NCI-H128 (cell line): ENCODE measurements around the gene PUDP.
A peak's percentile ranks its signal among the peaks of the same experiment; 100 is the strongest.
"Not testable (repeated sequence)": the region's sequence is repeated elsewhere in the genome, so short reads cannot be mapped to it uniquely, and the experiment has no call there.

Experiments
- DNase-seq: peaks from one replicate; lab custom pipeline; 2025; ENCODE audit not compliant: unreplicated experiment; lab: John Stamatoyannopoulos, UW

The PUDP gene

GRCh38 chrX:7147978-7148854, at the start of gene PUDP:
PUDP (minus strand) TSS chrX:7148153; CDS start chrX:7148113, 40 bp downstream.
- peak; percentile 65 for DNase-seq

GRCh38 chrX:7194606-7195005, 46.7 kb upstream of the PUDP start:
- no peak for DNase-seq

- no peak for DNase-seq
These were observed 44.9 kb upstream of the PUDP start for GRCh38 chrX:7192871-7193270.

GRCh38 chrX:7191681-7192110, 43.7 kb upstream of the PUDP start:
- DNase-seq = no peak

- no peak for DNase-seq
These were observed 42.2 kb upstream of the PUDP start for GRCh38 chrX:7190157-7190556.

- DNase-seq = no peak
These were observed 40.7 kb upstream of the PUDP start for GRCh38 chrX:7188672-7189071.

GRCh38 chrX:7184816-7185215, 36.9 kb upstream of the PUDP start:
- no peak for DNase-seq

GRCh38 chrX:7179446-7179845, 31.5 kb upstream of the PUDP start:
- DNase-seq = no peak

GRCh38 chrX:7178859-7179258, 30.9 kb upstream of the PUDP start:
- DNase-seq = not testable (repeated sequence)

GRCh38 chrX:7170898-7171297, 22.9 kb upstream of the PUDP start:
- DNase-seq = no peak

- DNase-seq = no peak
These were observed 21.7 kb upstream of the PUDP start for GRCh38 chrX:7169627-7170026.

- DNase-seq = no peak
These were observed 20.4 kb upstream of the PUDP start for GRCh38 chrX:7168371-7168770.

GRCh38 chrX:7164174-7164573, 16.2 kb upstream of the PUDP start:
- no peak for DNase-seq

GRCh38 chrX:7163146-7163677, 15.3 kb upstream of the PUDP start:
- no peak for DNase-seq

GRCh38 chrX:7159149-7159861, 11.4 kb upstream of the PUDP start:
- no peak for DNase-seq

- no peak for DNase-seq
These were observed 10.6 kb upstream of the PUDP start for GRCh38 chrX:7158468-7158990.

- no peak for DNase-seq
These were observed 8.9 kb upstream of the PUDP start for GRCh38 chrX:7156879-7157278.

- no peak for DNase-seq
These were observed 7.2 kb upstream of the PUDP start for GRCh38 chrX:7155163-7155562.

- DNase-seq = no peak
These were observed 6.2 kb upstream of the PUDP start for GRCh38 chrX:7154041-7154597.

- no peak for DNase-seq
These were observed 5.3 kb upstream of the PUDP start for GRCh38 chrX:7153231-7153630.

GRCh38 chrX:7149411-7149810, 1.5 kb upstream of the PUDP start:
- DNase-seq = no peak
